Osteoblast (primary cell): ENCODE measurements around the gene ADARB2. TPM values are rescaled to one million over a fixed set of nuclear protein-coding genes. Genes with fewer than 3 reads are reported as not detected.

Source experiments
- DNase-seq: peaks from one replicate; pipeline ENCODE4 v3.0.0; 2011; ENCODE audit warnings: low spot score, mixed read lengths; ENCODE audit not compliant: insufficient read length; ENCODE audit errors: missing footprints
- H2AFZ ChIP-seq: 2 replicates; pipeline ENCODE4 v1.6.0; 2011; ENCODE audit warnings: mild to moderate bottlenecking, low read length
- H3K27ac ChIP-seq: 2 replicates; pipeline ENCODE4 v1.5.1; 2011; ENCODE audit warnings: mild to moderate bottlenecking, low read depth, low read length, moderate library complexity
- H3K27me3 ChIP-seq: 2 replicates; pipeline ENCODE4 v1.6.0; 2012; ENCODE audit warnings: mild to moderate bottlenecking, control low read depth, inconsistent platforms, low read length, moderate library complexity; ENCODE audit not compliant: insufficient read depth
- H3K36me3 ChIP-seq: 2 replicates; pipeline ENCODE4 v1.5.1; 2011; ENCODE audit warnings: mild to moderate bottlenecking, low read length, control low read depth, moderate library complexity; ENCODE audit not compliant: insufficient read depth
- H3K4me1 ChIP-seq: 2 replicates; pipeline ENCODE4 v1.5.1; 2011; ENCODE audit warnings: mild to moderate bottlenecking, low read length, control low read depth, moderate library complexity; ENCODE audit not compliant: insufficient read depth
- H3K4me2 ChIP-seq: 2 replicates; pipeline ENCODE4 v1.6.0; 2011; ENCODE audit warnings: mild to moderate bottlenecking, low read length; ENCODE audit not compliant: insufficient read depth
- H3K4me3 ChIP-seq: fragments of 200-600 bp; sonication (generic); 3 replicates; pipeline ENCODE4 v1.5.1; 2012; ENCODE audit warnings: mild to moderate bottlenecking, low read length, inconsistent platforms; ENCODE audit not compliant: insufficient read depth
- H3K79me2 ChIP-seq: 2 replicates; pipeline ENCODE4 v1.6.0; 2012; ENCODE audit warnings: mild to moderate bottlenecking, low read length, control low read depth, inconsistent platforms; ENCODE audit not compliant: insufficient read depth
- H3K9me3 ChIP-seq: 2 replicates; pipeline ENCODE4 v1.5.1; 2011; ENCODE audit warnings: low read depth, low read length, control low read depth
- H4K20me1 ChIP-seq: 2 replicates; pipeline ENCODE4 v1.6.0; 2012; ENCODE audit warnings: mild to moderate bottlenecking, low read length, control low read depth; ENCODE audit not compliant: insufficient read depth
- CTCF ChIP-seq: IDR thresholded peaks from 2 replicates; pipeline ENCODE4 v1.5.1; 2011; ENCODE audit warnings: mild to moderate bottlenecking, low read depth, low read length, moderate library complexity; ENCODE audit errors: extremely low read depth
- total RNA-seq: library from RNA; depleted of rRNA; stranded (reverse); fragments of >200 nt; gene quantifications from 2 replicates; pipeline ENCODE4 v1.2.3, GENCODE V29; 2012

The ADARB2 gene
- total RNA-seq, 1 donor = not detected

GRCh38 chr10:1378473-1378872, 358.9 kb downstream of the ADARB2 start:
- Histone ChIP-seq H2AFZ (no peak overlapping the region), H3K27me3 (no peaks in the 10 kb centered on the region), H4K20me1 (no peaks in the 10 kb centered on the region), H3K4me2 (no peak overlapping the region), H3K4me1 (no peaks in the 10 kb centered on the region), H3K4me3 (no peak overlapping the region), H3K79me2 (no peaks in the 10 kb centered on the region), H3K27ac (no peak overlapping the region), H3K9me3 (peaks cover 2% of the 10 kb centered on the region), H3K36me3 (no peaks in the 10 kb centered on the region)
- TF ChIP-seq CTCF = no peak
- no peak for DNase-seq

GRCh38 chr10:1377740-1378397, 359.5 kb downstream of the ADARB2 start:
- Histone ChIP-seq H2AFZ (no peak overlapping the region), H3K27me3 (no peaks in the 10 kb centered on the region), H3K4me3 (no peak overlapping the region), H4K20me1 (no peaks in the 10 kb centered on the region), H3K4me2 (no peak overlapping the region), H3K4me1 (no peaks in the 10 kb centered on the region), H3K27ac (no peak overlapping the region), H3K36me3 (no peaks in the 10 kb centered on the region), H3K79me2 (no peaks in the 10 kb centered on the region), H3K9me3 (peaks cover 4% of the 10 kb centered on the region)
- no peak for TF ChIP-seq CTCF
- DNase-seq = no peak

- no peak overlapping the region for H3K4me3 ChIP-seq
- no peaks in the 10 kb centered on the region for H3K27me3 ChIP-seq
- no peaks in the 10 kb centered on the region for H3K36me3 ChIP-seq
- no peaks in the 10 kb centered on the region for H3K4me1 ChIP-seq
- no peak overlapping the region for H3K27ac ChIP-seq
- no peak for TF ChIP-seq CTCF
- DNase-seq = no peak
- H4K20me1 ChIP-seq = no peaks in the 10 kb centered on the region
- H3K9me3 ChIP-seq = peaks cover 4% of the 10 kb centered on the region
- no peak overlapping the region for H3K4me2 ChIP-seq
- H2AFZ ChIP-seq = no peak overlapping the region
- H3K79me2 ChIP-seq = no peaks in the 10 kb centered on the region
These were observed 360.1 kb downstream of the ADARB2 start for GRCh38 chr10:1377231-1377630.

GRCh38 chr10:1376384-1376945, 360.9 kb downstream of the ADARB2 start:
- DNase-seq = no peak
- no peak overlapping the region for H3K4me2 ChIP-seq
- no peaks in the 10 kb centered on the region for H4K20me1 ChIP-seq
- H2AFZ ChIP-seq = no peak overlapping the region
- no peaks in the 10 kb centered on the region for H3K27me3 ChIP-seq
- no peaks in the 10 kb centered on the region for H3K79me2 ChIP-seq
- H3K9me3 ChIP-seq = peaks cover 4% of the 10 kb centered on the region
- no peak overlapping the region for H3K27ac ChIP-seq
- H3K36me3 ChIP-seq = no peaks in the 10 kb centered on the region
- no peak for TF ChIP-seq CTCF
- no peaks in the 10 kb centered on the region for H3K4me1 ChIP-seq
- H3K4me3 ChIP-seq = no peak overlapping the region
